Measurements from ENCODE around the gene SEPTIN5.
"Not testable (repeated sequence)": the region's sequence is repeated elsewhere in the genome, so short reads cannot be mapped to it uniquely, and the experiment has no call there.

SEPTIN5 gene

DNA sequence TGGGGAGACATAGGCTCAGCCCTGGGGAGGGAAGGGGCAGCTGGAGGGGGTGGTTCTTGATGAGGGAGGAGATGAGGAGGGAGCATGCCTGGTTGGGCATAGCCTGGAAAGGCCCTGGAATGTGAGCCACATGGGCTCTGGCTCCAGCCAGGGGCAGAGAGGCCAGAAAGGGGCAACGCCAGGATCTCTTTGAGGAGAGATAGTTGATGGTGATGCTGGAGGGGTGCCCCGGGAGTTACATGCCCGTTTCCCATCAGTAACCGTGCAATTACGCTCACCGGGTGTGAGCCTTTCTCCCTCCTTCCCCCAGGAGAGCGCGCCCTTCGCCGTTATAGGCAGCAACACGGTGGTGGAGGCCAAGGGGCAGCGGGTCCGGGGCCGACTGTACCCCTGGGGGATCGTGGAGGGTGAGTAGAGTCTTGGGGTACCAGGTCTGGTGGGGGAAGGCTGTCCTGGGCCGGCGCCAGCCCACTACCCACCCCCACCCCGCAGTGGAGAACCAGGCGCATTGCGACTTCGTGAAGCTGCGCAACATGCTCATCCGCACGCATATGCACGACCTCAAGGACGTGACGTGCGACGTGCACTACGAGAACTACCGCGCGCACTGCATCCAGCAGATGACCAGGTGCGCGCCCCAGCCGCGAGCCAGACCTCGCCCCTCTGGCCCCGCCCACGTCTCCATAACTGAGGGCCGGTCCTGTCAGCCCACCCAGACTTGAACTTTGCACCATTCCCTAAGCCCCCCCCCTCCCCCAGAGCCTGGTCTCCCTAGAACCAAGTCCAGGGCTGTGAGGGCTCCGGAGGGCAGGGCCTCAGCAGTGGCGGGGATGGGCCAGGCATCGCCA, 7.3 kb downstream of the SEPTIN5 start:
- no peak for DNase-seq

DNA sequence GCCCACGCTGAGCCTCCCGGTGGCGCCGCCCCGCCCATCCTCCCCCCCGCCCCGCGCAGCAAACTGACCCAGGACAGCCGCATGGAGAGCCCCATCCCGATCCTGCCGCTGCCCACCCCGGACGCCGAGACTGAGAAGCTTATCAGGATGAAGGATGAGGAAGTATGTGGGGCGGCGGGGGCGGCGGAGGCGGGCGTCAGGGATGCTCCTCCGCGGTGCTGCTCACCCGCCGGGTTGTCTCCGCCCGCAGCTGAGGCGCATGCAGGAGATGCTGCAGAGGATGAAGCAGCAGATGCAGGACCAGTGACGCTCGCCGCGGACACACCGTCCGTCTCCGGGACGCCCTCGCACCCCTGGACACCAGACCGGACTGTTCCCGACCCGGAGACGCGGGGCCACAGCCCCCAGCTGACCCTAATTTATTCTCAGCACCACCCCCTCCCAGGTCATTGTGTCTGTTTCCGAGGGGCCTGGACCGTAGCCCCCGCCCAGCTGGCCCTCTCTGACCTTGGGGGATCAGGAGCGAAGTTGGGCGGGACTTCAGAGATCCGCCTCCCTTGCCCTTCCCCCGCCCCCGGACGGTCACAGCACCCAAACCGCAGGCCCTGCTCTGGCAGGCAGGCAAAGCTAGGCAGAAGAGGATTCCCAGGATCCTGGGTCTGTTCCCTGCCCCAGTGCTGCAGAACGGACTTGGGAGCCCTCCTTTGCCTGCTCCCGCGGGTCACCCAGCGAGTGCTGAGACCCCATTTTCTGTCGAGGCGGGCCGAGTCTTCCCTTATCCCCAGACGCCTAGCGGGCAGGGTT, 8.1 kb downstream of the SEPTIN5 start:
- DNase-seq: no peak

DNA sequence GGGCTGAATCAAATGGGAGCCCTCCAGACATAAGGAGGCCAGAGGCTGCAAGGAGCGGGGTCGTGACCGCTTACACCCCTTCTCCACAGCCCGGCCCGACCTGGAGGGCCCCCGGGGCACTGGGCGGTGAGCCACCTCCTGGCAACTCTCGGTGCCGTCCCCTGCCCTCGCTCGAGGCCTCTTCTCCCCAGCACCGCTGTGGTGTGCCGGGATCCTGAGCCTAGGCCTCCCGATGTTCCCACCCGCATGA, 8.6 kb downstream of the SEPTIN5 start:
- no peak for DNase-seq

DNA sequence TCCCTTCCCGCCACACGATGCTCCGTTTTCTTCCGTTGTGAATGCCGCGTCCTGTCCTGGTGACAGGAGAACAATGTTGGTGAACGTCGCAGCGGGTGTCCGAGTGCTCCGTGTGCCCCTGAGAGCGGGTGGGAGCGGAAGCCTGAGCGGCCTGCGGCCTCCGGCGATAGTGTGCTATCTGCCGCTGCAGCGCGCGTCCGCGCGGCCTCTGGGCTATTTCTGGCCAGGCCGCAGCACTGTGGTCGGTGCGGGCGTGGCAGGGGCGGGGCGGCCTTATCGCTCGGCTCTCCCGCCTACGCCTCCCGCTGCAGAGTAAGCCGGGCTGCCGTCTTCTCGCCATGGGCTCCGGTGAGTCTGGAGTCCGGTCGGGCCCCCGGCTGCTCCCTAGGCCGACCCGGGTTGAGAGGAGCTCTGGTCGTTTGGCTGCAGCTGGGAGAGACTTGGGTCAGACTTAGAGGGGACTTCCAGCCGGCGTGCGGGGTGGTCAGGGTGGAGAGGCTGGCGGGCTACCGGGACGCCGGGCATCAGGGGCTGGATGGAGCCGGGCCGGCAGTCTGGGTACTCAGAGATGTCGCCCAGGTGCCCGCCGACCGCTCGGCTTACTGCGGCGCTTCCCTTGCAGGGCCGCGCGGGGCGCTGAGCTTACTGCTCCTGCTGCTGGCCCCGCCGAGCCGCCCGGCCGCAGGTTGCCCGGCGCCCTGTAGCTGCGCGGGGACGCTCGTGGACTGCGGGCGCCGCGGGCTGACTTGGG, 9.1 kb downstream of the SEPTIN5 start, which contains the start of gene GP1BB:
Gene GP1BB, plus strand, starts transcription at position 308 of the 751 bp plus-strand sequence. Its CDS starts 31 bp downstream, at position 339.
- peak in 1 of 2 experiments; percentile 34 for DNase-seq

DNA sequence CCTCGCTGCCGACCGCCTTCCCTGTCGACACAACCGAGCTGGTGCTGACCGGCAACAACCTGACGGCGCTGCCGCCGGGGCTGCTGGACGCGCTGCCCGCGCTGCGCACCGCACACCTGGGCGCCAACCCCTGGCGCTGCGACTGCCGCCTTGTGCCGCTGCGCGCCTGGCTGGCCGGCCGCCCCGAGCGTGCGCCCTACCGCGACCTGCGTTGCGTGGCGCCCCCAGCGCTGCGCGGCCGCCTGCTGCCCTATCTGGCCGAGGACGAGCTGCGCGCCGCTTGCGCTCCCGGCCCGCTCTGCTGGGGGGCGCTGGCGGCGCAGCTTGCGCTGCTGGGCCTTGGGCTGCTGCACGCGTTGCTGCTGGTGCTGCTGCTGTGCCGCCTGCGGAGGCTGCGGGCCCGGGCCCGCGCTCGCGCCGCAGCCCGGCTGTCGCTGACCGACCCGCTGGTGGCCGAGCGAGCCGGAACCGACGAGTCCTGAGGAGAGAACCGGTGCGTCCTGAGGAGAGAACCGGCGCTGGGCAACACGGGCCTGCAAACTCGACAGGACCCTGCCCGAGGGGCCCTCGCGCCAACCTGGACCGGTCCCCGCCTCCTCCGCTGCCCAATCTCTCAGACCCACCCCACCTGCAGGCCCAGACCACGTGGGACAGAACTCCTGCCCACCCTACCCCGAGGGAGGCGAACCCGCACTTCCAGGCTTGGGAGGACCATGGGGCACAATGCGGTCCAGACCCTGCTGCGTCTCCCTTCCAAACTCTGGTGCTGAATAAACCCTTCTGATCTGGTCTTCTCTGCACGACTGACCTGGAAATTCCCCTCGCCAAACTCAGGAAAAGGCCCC, 9.9 kb downstream of the SEPTIN5 start:
- DNase-seq: peak in 1 of 2 experiments; percentile 31

DNA sequence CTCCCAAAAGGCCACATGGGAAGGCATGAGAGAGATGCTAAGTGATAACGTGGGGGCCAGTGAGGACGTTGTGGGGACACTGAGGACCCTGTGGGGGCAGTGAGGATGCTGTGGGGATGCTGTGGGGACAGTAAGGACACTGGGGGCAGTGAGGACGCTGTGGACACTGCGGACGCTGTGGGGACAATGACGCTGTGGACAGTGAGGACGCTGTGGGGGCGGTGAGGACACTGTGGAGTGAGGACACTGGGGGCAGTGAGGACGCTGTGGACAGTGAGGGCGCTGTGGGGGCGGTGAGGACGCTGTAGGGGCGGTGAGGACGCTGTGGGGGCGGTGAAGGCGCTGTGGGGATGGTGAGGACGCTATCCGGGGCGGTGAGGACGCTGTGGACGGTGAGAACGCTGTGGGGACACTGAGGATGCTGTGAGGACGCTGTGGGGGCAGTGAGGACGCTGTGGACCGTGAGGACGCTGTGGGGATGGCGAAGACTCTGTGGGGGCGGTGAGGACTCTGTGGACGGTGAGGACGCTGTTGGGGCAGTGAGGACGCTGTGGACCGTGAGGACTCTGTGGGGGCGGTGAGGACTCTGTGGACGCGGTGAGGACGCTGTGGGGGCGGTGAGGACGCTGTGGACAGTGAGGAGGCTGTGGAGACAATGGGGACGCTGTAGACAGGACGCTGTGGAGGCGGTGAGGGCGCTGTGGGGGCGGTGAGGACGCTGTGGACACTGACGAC, 10.8 kb downstream of the SEPTIN5 start:
- no peak for DNase-seq

DNA sequence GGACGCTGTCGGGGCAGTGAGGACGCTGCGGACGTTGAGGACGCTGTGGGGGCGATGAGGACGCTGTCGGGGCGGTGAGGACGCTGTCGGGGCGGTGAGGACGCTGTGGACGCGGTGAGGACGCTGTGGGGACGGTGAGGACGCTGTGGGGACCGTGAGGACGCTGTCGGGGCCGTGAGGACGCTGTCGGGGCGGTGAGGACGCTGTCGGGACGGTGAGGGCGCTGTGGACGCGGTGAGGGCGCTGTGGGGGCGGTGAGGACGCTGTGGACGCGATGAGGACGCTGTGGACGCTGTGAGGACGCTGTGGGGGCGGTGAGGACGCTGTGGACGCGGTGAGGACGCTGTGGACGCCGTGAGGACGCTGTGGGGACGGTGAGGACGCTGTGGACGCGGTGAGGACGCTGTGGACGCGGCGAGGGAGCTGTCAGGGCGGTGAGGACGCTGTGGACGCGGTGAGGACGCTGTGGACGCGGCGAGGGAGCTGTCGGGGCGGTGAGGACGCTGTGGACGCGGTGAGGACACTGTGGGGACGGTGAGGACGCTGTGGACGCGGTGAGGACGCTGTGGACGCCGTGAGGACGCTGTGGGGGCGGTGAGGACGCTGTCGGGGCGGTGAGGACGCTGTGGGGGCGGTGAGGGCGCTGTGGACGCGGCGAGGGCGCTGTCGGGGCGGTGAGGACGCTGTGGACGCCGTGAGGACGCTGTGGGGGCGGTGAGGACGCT, 11.9 kb downstream of the SEPTIN5 start:
- not testable (repeated sequence) for DNase-seq

DNA sequence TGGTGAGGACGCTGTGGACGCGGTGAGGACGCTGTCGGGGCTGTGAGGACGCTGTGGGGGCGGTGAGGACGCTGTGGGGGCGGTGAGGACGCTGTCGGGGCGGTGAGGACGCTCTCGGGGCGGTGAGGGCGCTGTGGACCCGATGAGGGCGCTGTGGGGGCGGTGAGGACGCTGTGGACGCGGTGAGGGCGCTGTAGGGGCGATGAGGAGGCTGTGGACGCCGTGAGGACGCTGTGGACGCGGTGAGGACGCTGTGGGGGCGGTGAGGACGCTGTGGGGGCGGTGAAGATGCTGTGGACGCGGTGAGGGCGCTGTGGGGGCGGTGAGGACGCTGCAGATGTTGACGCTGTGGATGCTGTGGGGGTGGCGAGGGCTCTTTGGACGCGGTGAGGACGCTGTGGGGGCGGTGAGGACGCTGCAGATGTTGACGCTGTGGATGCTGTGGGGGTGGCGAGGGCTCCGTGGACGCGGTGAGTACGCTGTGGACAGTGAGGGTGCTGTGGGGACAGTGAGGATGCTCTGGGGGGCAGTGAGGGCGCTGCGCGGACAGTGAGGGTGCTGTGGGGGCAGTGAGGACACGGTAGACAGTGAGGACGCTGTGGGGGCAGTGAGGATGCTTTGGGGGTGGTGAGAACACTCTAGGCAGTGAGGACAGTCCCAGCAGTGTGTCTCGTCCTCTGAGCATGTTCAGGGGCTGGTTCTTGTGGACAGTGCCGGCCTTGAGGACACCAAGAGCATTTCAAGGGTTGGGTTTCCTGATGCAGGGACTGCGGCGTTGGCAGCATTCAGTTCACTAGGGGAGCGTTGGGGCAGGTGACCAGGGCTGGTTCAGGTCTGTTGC, 13.2 kb downstream of the SEPTIN5 start:
- DNase-seq: no peak

DNA sequence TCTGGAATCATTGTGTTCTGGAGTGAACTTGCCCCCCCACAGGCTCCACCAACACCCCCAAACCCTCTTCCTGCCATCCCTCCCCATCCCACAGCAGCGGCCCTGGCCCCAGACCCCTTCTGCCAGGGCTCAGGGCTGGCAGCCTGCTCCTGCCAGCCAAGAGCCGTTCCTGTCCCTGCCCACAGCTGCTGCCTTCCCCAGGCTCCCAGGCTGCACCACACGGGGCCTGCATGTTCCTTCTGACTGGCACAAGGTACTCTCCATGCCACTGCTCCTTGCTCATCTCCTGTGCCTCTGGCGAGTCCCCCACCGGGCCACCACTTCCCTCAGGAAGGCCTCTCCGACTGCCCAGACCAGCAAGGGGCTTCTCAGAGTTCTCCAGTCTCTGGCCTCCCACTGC, 14.0 kb downstream of the SEPTIN5 start:
- DNase-seq: no peak

DNA sequence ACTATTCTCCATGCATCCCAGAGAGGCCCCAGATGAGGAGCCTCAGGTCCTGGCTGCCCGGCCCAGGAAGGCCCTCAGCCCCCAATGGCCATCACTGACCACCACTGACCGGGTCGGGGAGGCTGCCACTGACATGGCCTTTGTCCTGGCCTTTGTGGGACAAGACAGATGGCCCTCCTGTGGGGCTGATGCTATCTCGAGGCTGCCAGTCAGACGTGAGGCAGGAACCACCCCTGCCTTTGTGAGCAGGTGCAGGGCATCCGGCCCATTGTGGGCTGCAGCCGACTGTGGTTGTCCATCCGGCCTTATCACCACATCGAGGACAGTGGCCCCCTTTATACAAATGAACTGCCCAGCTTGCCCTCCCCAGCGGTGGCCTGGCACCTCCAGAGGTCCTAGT, 14.5 kb downstream of the SEPTIN5 start:
- no peak for DNase-seq

DNA sequence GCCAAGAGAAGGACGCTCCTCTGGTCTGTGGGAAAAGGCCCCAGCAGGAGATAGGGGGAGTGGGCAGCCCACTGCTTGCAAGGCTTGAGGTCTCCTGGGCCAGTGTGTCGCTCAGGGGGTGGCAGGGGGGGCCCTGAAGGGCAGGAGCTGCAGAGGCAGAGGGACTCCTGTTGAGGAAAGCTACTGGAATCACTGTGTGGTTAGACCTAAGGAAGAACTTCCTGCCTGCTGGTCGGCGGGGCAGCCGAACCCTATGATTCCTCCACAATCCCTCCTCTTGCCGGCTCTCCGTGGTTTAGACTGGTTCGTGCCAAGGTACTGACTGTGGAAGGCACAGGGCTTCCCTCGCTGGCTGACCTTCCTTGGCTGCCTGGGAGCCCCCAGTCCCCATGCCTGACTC, 15.2 kb downstream of the SEPTIN5 start:
- no peak for DNase-seq

DNA sequence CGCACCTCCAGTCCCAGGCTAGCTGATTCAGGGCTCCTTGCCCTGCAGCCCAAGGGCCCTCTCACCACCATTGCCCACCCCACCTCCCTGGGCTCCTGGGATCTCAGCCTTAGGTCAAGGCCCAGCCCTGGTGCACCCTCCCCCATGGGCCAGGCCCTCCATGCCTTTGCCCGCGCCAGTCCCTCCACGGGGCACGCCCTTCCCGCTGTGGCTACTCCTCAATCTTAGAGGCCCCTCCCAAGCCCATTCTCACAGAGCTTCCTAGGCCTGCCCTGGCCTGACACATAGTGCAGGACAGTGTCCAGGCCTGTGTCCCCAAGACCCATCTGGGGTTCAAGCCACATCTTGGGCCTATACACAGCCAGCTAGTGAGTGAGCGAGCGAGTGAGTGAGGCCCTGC, 15.9 kb downstream of the SEPTIN5 start:
- DNase-seq: no peak

DNA sequence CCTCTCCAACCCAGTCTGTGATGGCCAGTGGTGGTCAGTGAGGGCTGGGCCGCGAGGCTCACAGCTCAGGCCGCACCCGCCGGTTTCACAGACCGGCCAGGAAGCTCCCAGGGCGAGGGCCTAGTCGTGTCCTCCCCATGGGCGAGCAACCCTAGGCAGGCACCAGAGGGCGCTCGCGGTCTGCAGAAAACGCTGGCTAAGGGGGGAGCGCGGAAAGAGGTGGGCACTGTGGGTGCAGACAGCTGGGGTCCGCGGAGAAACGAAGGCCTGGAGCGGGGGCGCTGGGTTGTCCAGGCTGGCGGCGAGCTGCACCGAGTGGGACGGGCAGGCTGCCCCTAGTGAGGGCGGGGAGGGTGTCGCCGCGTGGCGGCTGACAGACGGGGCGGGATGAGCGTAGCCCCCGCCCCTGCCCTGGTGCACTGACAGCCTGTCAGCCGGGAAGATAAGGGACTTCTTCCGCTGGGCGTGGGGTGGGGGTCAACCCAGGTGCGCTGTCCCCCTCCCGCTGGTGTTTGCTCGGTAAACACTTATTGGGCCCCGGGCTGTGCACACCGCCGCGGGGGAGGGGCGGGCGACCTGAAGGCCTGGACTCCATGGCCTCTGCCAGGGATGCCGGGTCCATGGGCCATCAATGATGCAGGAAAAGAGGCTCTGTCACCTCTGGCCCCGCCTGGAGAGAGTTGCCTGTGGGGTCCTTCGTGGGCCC, 16.5 kb downstream of the SEPTIN5 start:
- peak; percentile 75 to 90 for DNase-seq

DNA sequence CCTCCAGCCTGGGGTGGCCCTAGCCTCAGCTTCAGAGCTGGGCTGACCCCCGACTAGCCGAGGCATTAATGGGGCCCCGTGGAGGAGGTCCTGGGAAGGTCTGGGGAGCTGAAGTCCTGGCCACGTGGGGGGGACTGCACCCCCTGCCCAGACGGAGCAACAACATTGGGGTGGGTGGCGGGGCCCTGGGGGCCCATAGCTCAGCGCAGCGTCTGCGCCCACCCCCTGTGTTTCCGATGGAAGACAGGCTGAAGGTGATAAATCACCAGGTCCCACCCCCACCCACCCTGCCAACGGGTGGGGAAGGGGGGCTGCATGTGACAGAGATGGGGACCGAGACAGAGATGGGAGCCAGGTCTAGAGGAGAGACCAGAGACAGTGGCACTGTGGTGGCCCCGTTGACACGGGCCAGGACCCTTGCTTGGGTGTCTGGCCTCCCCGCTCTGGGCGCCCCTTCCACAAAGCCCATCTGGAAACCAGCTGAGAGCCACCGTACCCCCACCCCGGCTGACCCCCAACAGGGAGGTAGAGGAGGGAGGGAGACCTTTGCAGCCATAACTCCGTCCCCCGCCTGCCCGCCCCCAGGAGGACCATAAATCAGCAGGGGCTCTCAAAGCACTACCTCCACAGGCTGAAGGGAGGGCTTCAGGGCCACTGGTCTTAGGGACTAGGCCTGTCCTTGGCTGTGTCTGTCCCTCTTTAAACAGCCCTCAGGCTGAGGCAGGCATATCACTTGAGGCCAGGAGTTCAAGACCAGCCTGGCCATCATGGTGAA, 17.2 kb downstream of the SEPTIN5 start:
- no peak for DNase-seq

DNA sequence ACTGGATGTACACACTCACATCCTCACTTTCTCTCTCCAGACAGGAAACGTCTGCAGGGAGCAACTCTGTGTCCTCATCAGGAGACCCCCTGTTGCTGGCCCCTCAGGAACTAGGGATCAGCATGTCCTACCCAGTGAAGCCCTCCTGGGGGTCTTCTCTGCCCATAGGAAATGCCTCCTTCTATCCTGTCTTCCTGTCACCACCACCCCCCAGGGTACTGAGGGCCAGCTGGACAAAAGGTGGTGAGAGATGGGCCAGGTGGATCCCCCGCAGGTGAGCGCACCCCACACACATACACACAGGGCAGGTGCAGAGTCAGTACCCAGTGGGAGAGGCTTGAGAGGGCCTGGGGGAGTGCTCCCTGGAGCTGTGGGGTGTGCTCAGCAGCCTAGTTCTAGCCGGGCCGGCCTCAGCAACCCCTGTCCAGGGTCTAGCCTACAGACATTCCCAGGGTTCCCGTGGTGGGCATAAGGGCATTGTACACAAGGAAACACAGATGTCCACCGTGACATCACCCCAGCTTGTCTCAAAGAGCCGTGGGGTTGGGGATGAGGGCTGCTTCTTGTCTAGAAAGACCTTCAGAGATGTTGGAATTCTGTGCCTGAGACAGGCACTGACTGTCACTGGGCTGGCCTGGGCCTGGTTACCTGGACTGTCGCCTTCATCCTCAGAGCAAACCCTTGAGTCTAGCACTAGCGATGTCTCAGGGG, 18.3 kb downstream of the SEPTIN5 start:
- DNase-seq: no peak

DNA sequence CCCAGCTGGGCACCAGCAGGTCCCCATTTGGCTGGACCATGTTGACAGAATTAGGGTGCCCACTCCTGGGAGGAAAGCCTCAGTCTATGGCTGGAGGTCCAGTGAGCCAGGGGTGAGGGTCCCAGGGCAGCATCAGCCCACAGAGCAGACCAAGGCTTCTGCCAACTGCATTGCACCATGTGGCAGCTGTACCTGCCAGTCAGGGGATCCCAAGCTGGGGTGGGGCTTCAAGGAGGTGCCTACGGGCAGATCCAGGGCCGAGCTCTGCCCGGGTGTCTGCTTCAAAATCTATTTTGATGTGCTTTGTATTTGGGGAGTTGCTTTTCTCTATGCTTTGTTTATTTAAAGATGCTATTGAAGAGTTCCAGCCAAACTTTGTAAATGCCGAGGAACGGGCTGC, 19.5 kb downstream of the SEPTIN5 start:
- no peak for DNase-seq

DNA sequence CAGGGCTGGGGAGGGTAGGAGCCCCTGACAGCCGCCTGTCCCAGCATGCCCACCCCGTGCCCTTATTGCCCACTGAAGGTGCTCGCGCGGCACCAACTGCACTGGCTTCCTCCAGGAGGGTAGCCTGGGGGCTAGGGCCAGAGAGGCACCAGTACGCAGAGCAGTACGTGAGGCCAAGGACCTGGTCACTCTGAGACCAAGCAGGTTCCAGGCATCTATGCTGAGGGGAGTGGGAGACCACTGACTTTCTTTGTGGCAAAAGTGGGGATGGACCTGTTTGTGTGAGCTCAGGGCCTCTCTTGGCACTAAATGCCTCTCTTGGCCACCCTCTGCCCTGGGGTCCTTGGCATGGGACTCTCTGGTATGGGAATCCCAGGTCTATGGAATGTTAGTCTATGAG, 19.9 kb downstream of the SEPTIN5 start:
- DNase-seq: no peak

DNA sequence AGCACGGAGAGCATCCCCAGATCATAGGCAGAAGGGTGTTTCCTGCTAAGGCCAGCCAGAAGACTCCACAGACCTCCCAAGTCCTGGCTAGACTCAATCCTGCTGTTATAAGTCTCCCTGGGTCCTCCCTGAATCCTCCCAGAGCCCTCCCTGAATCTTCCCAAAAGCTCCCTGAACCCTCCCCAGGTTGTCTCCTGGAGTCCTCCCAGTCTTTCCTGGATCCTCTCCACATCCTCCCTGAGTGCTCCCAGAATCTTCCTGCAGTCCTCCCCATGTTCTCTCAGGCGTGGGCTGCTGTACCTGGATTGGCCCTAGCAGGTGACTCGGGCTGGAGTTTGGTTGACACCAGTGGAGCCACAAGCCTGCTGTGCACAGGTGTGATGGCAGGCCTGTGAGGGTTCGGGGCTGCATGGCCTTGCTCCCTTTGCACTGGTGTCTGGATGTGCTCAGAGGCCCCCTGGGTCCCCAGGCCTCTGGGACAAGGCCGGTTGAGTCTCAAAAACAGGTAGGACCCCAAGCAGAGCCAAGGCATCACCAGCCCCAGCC, 20.6 kb downstream of the SEPTIN5 start:
- DNase-seq: no peak
